ENCODE data around the gene ZNF280A.
"Not testable (repeated sequence)": the region's sequence is repeated elsewhere in the genome, so short reads cannot be mapped to it uniquely, and the experiment has no call there.

Gene ZNF280A

GRCh38 chr22:22545084-22545483 lies 25.0 kb upstream of the ZNF280A start:
- no peak for DNase-seq (ENCODE audit: low spot score)

GRCh38 chr22:22538226-22538989 lies 18.3 kb upstream of the ZNF280A start:
- no peak for DNase-seq (ENCODE audit: low spot score)

DNA sequence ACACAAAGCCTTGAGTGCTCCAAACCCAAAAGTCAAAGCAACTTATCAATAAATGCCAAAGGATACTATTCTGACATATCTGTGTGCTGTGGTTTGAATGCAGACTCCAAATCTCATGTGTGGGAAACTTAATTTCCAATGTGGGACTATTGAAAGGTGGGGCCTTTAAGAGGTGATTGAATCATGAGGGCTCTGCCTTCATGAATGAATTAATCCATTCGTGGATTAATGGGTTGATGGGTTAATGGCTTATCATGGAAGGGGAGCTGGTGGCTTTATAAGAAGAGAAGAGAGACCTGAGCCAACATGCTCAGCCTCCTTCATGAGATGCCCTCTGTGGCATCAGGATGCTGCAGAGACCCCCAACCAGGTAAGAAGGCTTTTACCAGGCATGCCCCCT lies 16.8 kb upstream of the ZNF280A start:
- no peak for DNase-seq (ENCODE audit: low spot score)

DNA sequence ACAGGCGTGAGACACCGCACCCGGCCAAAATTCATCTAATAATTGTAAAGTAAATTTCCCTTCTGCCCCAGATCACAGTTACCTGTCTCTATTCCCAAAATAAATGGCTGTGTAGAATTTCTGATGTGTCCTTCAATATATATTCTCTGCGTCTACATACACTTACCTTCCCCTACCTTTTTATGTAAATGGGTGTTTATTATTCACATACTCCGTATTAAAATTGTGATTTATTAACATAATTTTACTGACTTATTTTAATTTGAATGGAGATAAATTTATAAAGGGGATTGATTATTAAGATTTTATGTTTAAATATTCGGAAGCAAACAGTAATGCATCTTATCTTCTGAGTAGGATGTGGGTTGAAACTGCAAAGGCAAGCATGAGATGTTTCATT lies 16.4 kb upstream of the ZNF280A start:
- DNase-seq (ENCODE audit: low spot score), result no peak

- no peak for DNase-seq (ENCODE audit: low spot score)
These were observed 15.6 kb upstream of the ZNF280A start for GRCh38 chr22:22535662-22536061.

DNA sequence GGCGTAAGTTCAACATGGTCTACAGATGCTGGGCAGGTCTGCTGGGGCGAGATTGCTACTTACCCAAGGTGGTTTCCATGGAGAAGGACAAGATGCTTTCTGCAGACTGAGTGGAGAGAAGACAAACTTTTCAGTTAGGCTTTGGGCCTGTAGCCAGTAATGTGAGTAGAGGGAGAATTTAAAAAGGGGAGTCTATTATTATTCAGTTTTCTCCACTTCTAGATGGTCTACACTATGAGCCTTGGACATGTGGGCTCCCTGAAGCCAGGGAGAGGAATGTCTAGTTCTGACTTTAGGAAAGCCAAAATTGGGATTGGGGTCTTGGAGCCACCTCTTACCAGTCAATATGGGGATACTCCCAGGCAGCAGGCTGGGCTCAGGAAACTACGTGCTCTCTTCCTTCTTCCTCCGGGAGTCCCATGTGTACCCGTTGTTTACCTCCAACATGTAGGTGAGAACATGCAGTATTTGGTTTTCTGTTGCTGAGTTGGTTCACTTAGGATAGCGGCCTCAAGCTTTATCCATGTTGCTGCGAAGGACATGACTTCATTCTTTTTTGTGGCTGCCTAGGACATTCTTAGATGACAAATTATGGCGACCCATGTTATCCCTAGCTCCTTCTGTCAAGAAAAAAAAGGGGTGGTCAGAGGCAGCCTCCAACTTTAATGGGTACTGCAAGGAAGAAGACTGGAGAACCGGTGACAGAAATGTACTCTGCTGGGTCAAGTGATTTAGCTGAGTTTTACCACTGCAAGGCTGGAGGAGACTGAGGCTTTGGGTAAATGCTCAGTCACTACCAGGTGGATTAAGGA lies 14.7 kb upstream of the ZNF280A start:
- no peak for DNase-seq (ENCODE audit: low spot score)

- no peak for DNase-seq (ENCODE audit: low spot score)
These were observed 13.8 kb upstream of the ZNF280A start for GRCh38 chr22:22533863-22534262.

DNA sequence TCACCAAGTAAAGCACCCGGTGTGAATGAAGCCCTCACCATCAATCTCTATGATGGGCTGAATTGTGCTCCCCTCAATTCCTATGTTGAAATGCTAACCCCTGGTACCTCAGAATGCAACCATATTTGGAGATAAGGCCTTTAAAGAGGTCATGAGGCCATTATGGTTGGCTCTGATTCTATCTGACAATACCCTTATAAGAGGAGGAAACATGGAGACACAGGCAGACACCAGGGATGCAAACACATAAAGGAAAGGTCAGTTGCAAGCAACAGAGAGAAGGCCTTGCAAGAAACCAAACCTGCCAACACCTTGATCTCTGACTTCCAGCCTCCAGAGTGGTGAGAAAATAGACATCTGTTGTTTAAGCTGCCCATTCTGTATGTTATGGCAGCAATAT lies 13.3 kb upstream of the ZNF280A start:
- DNase-seq (ENCODE audit: low spot score), result no peak

DNA sequence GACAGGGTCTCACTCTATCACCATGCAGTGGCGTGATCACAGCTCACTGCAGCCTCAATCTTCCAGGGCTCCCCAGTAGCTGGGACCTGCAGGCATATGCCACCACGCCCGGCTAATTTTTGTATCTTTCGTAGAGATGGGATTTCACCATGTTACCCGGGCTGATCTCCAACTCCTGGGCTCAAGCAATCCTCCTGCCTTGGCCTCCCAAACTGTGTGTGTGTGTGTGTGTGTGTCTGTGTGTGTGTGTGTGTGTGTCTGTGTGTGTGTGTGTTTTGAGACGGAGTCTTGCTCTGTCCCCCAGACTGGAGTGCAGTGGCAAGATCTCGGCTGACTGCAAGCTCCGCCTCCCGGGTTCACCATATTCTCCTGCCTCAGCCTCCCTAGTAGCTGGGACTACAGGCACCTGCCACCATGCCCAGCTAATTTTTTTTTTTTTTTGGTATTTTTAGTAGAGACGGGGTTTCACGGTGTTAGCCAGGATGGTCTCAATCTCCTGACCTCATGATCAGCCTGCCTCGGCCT lies 12.5 kb upstream of the ZNF280A start:
- DNase-seq (ENCODE audit: low spot score), result not testable (repeated sequence)

- DNase-seq (ENCODE audit: low spot score), result no peak
These were observed 11.9 kb upstream of the ZNF280A start for GRCh38 chr22:22531770-22532546.

- DNase-seq (ENCODE audit: low spot score), result no peak
These were observed 8.7 kb upstream of the ZNF280A start for GRCh38 chr22:22528780-22529179.

- no peak for DNase-seq (ENCODE audit: low spot score)
These were observed 7.2 kb upstream of the ZNF280A start for GRCh38 chr22:22527312-22527711.

GRCh38 chr22:22526125-22526912 lies 6.2 kb upstream of the ZNF280A start:
- no peak for DNase-seq (ENCODE audit: low spot score)

DNA sequence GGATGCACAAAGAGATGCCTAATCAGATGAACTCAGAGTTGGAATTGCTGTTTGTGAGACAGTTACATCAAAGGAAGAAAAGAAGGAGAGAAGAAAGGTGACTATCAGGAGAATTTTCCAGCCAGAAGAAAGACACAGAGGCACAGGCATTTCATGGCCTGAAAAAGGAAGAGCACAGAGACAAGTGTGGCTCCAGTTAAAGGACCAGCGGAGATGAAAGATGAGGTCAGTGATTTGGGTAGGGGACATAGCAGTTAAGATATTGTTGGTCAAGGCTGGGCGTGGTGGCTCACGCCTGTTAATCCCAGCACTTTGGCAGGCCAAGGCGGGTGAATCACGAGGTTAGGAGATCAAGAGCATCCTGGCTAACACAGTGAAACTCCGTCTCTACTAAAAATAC lies 3.4 kb upstream of the ZNF280A start:
- no peak for DNase-seq (ENCODE audit: low spot score)

DNA sequence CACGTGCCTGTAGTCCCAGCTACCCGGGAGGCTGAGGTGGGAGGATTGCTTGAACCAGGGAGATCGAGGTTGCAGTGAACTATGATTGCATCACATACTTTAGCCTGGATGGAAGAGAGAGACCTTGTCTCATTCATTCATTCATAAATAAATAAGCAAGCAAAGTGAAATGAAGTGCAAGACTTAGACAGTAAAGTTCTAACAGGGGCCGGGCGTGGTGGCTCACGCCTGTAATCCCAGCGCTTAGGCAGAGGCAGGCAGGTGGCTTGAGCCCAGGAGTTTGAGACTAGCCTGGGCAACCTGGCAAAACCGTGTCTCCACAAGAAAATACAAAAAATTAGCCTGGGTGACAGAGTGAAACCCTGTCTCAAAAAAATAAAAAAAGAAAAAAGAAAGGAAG lies 1.6 kb upstream of the ZNF280A start:
- no peak for DNase-seq (ENCODE audit: low spot score)

DNA sequence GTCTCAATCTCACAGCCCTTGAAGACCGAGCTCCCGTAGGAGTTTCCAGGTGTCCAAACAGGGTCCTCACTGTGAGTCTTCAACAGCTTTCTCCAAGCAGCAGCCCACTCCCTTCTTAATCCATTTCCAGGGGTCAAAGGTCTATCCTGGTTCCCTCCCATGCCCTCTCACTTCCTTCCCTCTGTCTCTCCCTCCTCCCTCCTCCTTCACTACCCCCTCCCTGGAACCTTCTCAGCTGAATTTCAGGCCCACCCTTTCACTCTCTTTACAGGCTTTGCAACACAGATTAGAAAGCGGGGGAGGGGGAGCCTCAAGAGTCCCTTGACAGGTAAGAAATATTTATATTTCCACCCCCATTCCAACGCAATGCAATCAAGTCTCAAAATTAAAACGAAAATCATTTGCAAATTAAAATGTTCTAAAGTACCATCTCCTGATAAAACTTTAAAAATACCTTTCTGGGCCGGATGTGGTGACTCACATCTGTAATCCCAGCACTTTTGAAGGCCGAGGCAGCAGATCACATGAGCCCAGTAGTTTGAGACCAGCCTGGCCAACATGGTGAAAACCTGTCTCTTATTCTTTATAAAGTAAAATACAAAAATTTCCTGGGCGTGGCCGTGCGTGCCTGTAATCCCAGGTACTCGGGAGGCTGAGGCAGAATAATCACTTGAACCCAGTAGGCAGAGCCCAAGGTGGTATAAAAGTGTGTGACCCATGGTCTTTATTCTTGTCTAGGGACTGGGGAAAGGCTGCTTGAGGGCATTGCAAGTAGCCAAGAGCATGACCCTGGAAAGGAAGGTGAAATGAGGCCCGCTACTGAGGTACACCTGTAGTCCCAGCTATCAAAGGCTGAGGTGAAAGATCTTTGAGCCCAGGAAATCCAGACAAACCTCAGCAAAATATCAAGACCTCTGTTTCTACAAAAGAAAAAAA lies 865 bp upstream of the ZNF280A start:
- DNase-seq (ENCODE audit: low spot score), result no peak

DNA sequence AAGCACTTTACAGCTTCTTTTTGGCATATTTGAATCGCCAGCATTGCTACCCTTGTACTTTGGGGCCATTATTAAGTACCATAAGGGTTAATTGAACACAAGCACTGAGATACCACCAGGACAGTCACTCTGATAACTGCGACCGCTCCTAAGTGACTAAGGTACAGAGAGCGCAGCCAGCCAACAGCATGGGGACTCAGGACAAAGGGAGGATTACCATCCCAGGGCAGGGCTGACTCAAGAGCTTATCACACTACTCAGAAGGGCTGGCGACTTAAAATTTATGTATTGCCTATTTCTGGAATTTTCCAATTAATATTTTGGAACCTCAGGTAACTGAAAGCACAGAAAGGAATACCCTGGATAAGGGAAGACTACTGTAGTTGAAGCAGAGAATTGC lies 479 bp downstream of the ZNF280A start:
- no peak for DNase-seq (ENCODE audit: low spot score)

DNA sequence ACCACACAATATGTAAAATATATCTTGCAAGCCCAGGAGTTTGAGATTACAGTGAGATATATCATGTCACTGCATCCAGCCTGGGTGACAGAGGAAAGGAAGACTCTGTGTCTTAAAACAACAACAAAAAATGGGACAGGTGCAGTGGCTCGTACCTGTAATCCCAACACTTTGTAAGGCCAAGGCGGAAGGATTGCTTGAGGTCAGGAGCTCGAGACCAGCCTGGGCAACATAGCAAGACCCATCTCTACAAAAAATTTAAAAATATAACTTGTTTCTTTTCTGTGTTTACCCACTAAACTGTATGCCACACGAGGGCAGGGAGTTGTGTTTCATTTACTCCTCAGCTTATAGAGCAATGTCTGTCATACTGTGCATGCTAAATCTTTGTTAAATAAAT lies 3.1 kb downstream of the ZNF280A start:
- DNase-seq (ENCODE audit: low spot score), result no peak

DNA sequence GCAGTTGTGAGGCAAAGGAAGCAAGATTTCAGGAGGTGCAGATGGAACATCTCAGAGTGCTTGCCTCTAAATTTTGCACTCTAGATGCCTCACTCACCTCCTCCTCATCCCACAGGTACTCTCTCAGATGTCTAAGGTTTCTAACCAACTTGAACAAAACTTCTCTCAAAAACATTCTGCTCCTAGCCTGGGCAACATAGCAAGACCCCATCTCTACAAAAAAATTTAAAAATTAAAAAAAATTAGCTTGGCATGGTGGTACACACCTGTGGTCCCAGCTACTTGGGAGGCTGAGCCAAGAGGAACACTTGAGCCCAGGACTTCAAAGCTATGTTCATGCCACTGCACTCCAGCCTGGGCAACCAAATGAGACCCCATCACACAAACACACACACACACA lies 4.2 kb downstream of the ZNF280A start:
- no peak for DNase-seq (ENCODE audit: low spot score)

GRCh38 chr22:22514431-22514830 lies 5.6 kb downstream of the ZNF280A start:
- not testable (repeated sequence) for DNase-seq (ENCODE audit: low spot score)

GRCh38 chr22:22513619-22514018 lies 6.5 kb downstream of the ZNF280A start:
- no peak for DNase-seq (ENCODE audit: low spot score)
